ENCODE measurements around the gene TRA2A. TPM values are rescaled to one million over a fixed set of nuclear protein-coding genes. Genes with fewer than 3 reads are reported as not detected.
"Not testable (repeated sequence)": the region's sequence is repeated elsewhere in the genome, so short reads cannot be mapped to it uniquely, and the experiment has no call there.

TRA2A gene
- total RNA-seq, 4 donors from 2014 or later: 31.6 to 49.0 (median 42.8) TPM

GRCh38 chr7:23529262-23529859 is 2.4 kb downstream of the TRA2A start:
- Histone ChIP-seq H3K27ac (no peak overlapping the region), H3K36me3 (no peaks in the 10 kb centered on the region), H3K4me1 (peaks cover 41 to 44% of the 10 kb centered on the region in 2 donors), H3K9me3 (no peaks in the 10 kb centered on the region), H3K27me3 (no peaks in the 10 kb centered on the region), H3K4me3 (replicated peaks in 1 of 3) (no peak overlapping the region)
- WGBS, 2 donors: 82 to 83% methylated on average over 18 of the region's 18 CpGs
- no peak for DNase-seq
- TF ChIP-seq, protein P1, sequence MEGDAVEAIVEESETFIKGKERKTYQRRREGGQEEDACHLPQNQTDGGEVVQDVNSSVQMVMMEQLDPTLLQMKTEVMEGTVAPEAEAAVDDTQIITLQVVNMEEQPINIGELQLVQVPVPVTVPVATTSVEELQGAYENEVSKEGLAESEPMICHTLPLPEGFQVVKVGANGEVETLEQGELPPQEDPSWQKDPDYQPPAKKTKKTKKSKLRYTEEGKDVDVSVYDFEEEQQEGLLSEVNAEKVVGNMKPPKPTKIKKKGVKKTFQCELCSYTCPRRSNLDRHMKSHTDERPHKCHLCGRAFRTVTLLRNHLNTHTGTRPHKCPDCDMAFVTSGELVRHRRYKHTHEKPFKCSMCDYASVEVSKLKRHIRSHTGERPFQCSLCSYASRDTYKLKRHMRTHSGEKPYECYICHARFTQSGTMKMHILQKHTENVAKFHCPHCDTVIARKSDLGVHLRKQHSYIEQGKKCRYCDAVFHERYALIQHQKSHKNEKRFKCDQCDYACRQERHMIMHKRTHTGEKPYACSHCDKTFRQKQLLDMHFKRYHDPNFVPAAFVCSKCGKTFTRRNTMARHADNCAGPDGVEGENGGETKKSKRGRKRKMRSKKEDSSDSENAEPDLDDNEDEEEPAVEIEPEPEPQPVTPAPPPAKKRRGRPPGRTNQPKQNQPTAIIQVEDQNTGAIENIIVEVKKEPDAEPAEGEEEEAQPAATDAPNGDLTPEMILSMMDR (IDR thresholded peaks at IDR 0.05): no peak
- no peak for TF ChIP-seq POLR2A (IDR thresholded peaks at IDR 0.05)
- intact Hi-C loops (cut with DNase I): no loop called here

DNA sequence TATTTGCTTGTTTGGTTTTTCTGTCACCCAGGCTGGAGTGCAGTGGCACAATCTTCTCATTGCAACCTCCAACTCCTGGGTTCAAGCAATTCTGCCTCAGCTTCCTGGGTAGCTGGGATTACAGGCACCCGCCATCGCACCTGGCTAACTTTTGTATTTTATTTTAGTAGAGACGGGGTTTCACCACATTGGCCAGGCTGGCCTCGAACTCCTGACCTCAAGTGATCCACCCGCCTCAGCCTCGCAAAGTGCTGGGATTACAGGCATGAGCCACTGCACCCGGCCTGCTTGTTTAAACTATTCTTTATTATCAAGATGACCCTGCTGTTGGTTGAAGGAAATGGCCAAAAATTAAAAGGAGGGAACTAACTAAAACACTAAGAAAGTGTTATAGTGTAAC is 6.2 kb downstream of the TRA2A start:
- WGBS, 2 donors: 88 to 93% methylated on average over 7 of the region's 7 CpGs
- peaks cover 55 to 59% of the 10 kb centered on the region in 2 donors for H3K4me1 ChIP-seq
- DNase-seq; intact Hi-C loops (cut with DNase I); H3K36me3 ChIP-seq; H3K4me3 ChIP-seq (replicated peaks in 1 of 3); H3K27ac ChIP-seq; H3K27me3 ChIP-seq; H3K9me3 ChIP-seq: not testable (repeated sequence)

GRCh38 chr7:23524473-23524872 is 7.3 kb downstream of the TRA2A start:
- Histone ChIP-seq H3K27ac (no peak overlapping the region), H3K27me3 (no peaks in the 10 kb centered on the region), H3K4me3 (replicated peaks in 1 of 3) (no peak overlapping the region), H3K9me3 (no peaks in the 10 kb centered on the region), H3K4me1 (peaks cover 46 to 51% of the 10 kb centered on the region in 2 donors), H3K36me3 (peaks cover 16 to 19% of the 10 kb centered on the region in 2 donors)
- TF ChIP-seq, protein P1 (IDR thresholded peaks at IDR 0.05): no peak
- TF ChIP-seq POLR2A (IDR thresholded peaks at IDR 0.05): no peak
- WGBS, 2 donors: 92 to 96% methylated on average over 7 of the region's 7 CpGs
- intact Hi-C loops (cut with DNase I): no loop called here
- no peak for DNase-seq

DNA sequence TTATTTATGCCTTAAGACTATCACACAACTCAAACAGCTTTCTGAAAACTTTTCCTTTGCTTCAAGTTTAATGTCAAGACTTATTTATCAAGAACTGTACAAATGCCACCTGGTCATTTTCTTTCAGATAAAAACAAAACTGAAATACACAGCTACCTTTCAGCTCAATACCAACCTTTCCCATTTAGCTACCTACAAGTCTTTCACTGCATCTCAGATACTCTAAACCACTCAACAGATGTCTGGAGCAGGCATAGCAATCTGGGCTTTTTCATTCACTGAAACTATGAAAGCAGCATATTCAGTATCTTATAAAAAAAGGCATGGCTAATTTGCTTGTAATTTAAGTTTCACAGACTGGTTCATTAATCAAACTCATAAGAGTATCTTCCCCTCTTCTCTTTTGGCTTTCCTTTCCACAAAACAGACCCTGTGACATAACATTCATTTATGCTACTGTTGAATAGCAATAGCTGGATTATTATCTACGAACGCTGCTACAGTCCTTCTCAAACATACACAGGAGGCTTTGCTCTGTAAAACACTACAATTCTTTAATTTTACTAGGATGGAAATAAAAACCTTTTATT is 8.2 kb downstream of the TRA2A start:
- Histone ChIP-seq H3K27ac (no peak overlapping the region), H3K4me3 (replicated peaks in 1 of 3) (no peak overlapping the region), H3K4me1 (peaks cover 37 to 42% of the 10 kb centered on the region in 2 donors), H3K27me3 (no peaks in the 10 kb centered on the region), H3K36me3 (peaks cover 24 to 26% of the 10 kb centered on the region in 2 donors), H3K9me3 (no peaks in the 10 kb centered on the region)
- 62 to 68% methylated on average over 2 of the region's 2 CpGs for WGBS, 2 donors
- intact Hi-C loops (cut with DNase I): no loop called here
- TF ChIP-seq POLR2A (IDR thresholded peaks at IDR 0.05): no peak
- TF ChIP-seq, protein P1 (IDR thresholded peaks at IDR 0.05): no peak
- no peak for DNase-seq

DNA sequence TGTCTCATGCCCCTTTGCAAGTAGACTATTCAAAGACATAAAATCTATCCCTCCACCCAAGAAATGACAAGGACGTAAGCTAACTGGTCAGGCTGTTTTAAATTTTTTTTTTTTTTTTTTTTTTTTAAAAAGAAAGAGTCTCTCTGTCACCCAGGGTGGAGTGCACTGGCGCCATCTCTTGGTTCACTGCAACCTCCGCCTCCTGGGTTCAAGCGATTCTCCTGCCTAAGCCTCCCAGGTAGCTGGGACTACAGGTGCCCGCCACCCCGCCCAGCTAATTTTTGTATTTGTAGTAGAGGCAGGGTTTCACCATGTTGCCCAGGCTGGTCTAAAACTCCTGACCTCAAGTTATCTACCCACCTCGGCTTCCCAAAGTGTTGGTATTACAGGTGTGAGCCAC is 11.2 kb downstream of the TRA2A start:
- no peak for DNase-seq
- H3K4me3 ChIP-seq (replicated peaks in 1 of 3): no peak overlapping the region
- no peaks in the 10 kb centered on the region for H3K9me3 ChIP-seq
- H3K27me3 ChIP-seq: no peaks in the 10 kb centered on the region
- 95 to 98% methylated on average over 7 of the region's 7 CpGs for WGBS, 2 donors
- intact Hi-C loops (cut with DNase I): no loop called here
- no peak overlapping the region for H3K27ac ChIP-seq
- H3K36me3 ChIP-seq: peaks cover 45 to 49% of the 10 kb centered on the region in 2 donors
- H3K4me1 ChIP-seq: peaks cover 18 to 25% of the 10 kb centered on the region in 2 donors
- TF ChIP-seq POLR2A (IDR thresholded peaks at IDR 0.05): no peak
- TF ChIP-seq, protein P1 (IDR thresholded peaks at IDR 0.05): no peak
